OCI-LY1 (cell line): ENCODE data around the gene SMCO2.

Experiments used
- CTCF ChIP-seq: fragments of 200-600 bp; sonication (generic), shearing (Covaris generic); IDR thresholded peaks from 2 replicates; pipeline ENCODE4 v1.5.1; 2017; ENCODE audit warnings: mild to moderate bottlenecking, antibody characterized with exemption, low read length, moderate library complexity, mixed read lengths
- EZH2 ChIP-seq: fragments of 200-600 bp; sonication (generic), shearing (Covaris generic); IDR thresholded peaks from 2 replicates; pipeline ENCODE4 v1.8.0; 2017; ENCODE audit warnings: borderline replicate concordance, mixed run types, mild to moderate bottlenecking, antibody characterized with exemption, low read length, moderate library complexity, mixed read lengths

- TF ChIP-seq CTCF (no peak), EZH2 (no peak)
Observed at GRCh38 chr12:27527512-27527911, 81.0 kb downstream of the SMCO2 start.
